Osteocyte (in vitro differentiated cells): ENCODE results near the gene GNAI1. TPM values are rescaled to one million over a fixed set of nuclear protein-coding genes. Genes with fewer than 3 reads are reported as not detected.

Experiments
- DNase-seq: peaks from one replicate; pipeline ENCODE4 v3.0.0; 2021; ENCODE audit warnings: mixed read lengths; ENCODE audit not compliant: unreplicated experiment; ENCODE audit errors: extremely low spot score
- H3K27ac Mint-ChIP-seq: one replicate; pipeline ENCODE4 v1.8.0; 2021; ENCODE audit warnings: mild to moderate bottlenecking, mixed read lengths; ENCODE audit not compliant: unreplicated experiment
- H3K27me3 Mint-ChIP-seq: one replicate; pipeline ENCODE4 v1.8.0; 2021; ENCODE audit warnings: mixed read lengths; ENCODE audit not compliant: unreplicated experiment
- H3K36me3 Mint-ChIP-seq: one replicate; pipeline ENCODE4 v1.8.0; 2021; ENCODE audit warnings: mixed read lengths; ENCODE audit not compliant: unreplicated experiment
- H3K4me1 Mint-ChIP-seq: one replicate; pipeline ENCODE4 v1.8.0; 2021; ENCODE audit warnings: mixed read lengths; ENCODE audit not compliant: unreplicated experiment
- H3K4me3 Mint-ChIP-seq: one replicate; pipeline ENCODE4 v1.8.0; 2021; ENCODE audit warnings: mild to moderate bottlenecking, moderate library complexity, mixed read lengths; ENCODE audit not compliant: unreplicated experiment
- H3K9me3 Mint-ChIP-seq: one replicate; pipeline ENCODE4 v1.8.0; 2021; ENCODE audit warnings: mixed read lengths; ENCODE audit not compliant: unreplicated experiment
- CTCF ChIP-seq: fragments of 200-600 bp; sonication (generic); IDR thresholded peaks from 2 replicates; pipeline ENCODE4 v1.5.0; 2021; ENCODE audit warnings: antibody characterized with exemption, mild to moderate bottlenecking, moderate library complexity
- total RNA-seq: library from RNA; stranded (reverse); gene quantifications from 2 replicates; pipeline ENCODE4 v1.2.1, GENCODE V29; 2021

Gene GNAI1
- total RNA-seq, 1 donor from 2014 or later = 44.4 TPM

GRCh38 chr7:80260606-80261005, 126.0 kb downstream of the GNAI1 start:
- H3K4me1 Mint-ChIP-seq = peaks cover 14% of the 10 kb centered on the region
- no peaks in the 10 kb centered on the region for H3K9me3 Mint-ChIP-seq
- no peak overlapping the region for H3K27ac Mint-ChIP-seq
- no peak for TF ChIP-seq CTCF
- no peak for DNase-seq
- no peaks in the 10 kb centered on the region for H3K27me3 Mint-ChIP-seq
- no peaks in the 10 kb centered on the region for H3K36me3 Mint-ChIP-seq
- no peak overlapping the region for H3K4me3 Mint-ChIP-seq

GRCh38 chr7:80263333-80263732, 128.7 kb downstream of the GNAI1 start:
- Mint-ChIP-seq H3K36me3 (no peaks in the 10 kb centered on the region), H3K4me3 (no peak overlapping the region), H3K27ac (no peak overlapping the region), H3K9me3 (no peaks in the 10 kb centered on the region), H3K4me1 (peaks cover 10% of the 10 kb centered on the region), H3K27me3 (no peaks in the 10 kb centered on the region)
- DNase-seq = no peak
- no peak for TF ChIP-seq CTCF

- Mint-ChIP-seq H3K27me3 (no peaks in the 10 kb centered on the region), H3K27ac (no peak overlapping the region), H3K4me1 (peaks cover 10% of the 10 kb centered on the region), H3K9me3 (no peaks in the 10 kb centered on the region), H3K4me3 (no peak overlapping the region), H3K36me3 (no peaks in the 10 kb centered on the region)
- TF ChIP-seq CTCF = no peak
- DNase-seq = no peak
These were observed 129.2 kb downstream of the GNAI1 start for GRCh38 chr7:80263821-80264220.

- no peaks in the 10 kb centered on the region for H3K9me3 Mint-ChIP-seq
- TF ChIP-seq CTCF = no peak
- no peaks in the 10 kb centered on the region for H3K36me3 Mint-ChIP-seq
- no peak for DNase-seq
- H3K27me3 Mint-ChIP-seq = no peaks in the 10 kb centered on the region
- H3K4me3 Mint-ChIP-seq = no peak overlapping the region
- no peak overlapping the region for H3K27ac Mint-ChIP-seq
- H3K4me1 Mint-ChIP-seq = peaks cover 10% of the 10 kb centered on the region
These were observed 130.3 kb downstream of the GNAI1 start for GRCh38 chr7:80264769-80265495.

- no peaks in the 10 kb centered on the region for H3K27me3 Mint-ChIP-seq
- H3K4me1 Mint-ChIP-seq = peaks cover 34% of the 10 kb centered on the region
- no peak for DNase-seq
- no peaks in the 10 kb centered on the region for H3K9me3 Mint-ChIP-seq
- no peak for TF ChIP-seq CTCF
- H3K4me3 Mint-ChIP-seq = no peak overlapping the region
- H3K36me3 Mint-ChIP-seq = no peaks in the 10 kb centered on the region
- H3K27ac Mint-ChIP-seq = no peak overlapping the region
These were observed 138.1 kb downstream of the GNAI1 start for GRCh38 chr7:80272560-80273239.
